Thoracic aorta (tissue), 2 donors: ENCODE results near the gene SFPQ. TPM values are rescaled to one million over a fixed set of nuclear protein-coding genes. Genes with fewer than 3 reads are reported as not detected.

Experiments
- ATAC-seq: fragments of 150-250 bp; one replicate; pipeline ENCODE4 v1.8.0; 2017; ENCODE audit warnings: low read depth; ENCODE audit not compliant: insufficient number of reproducible peaks, low FRiP score
- DNase-seq: peaks from one replicate; pipeline ENCODE4 v3.0.0-alpha.2; 2020; ENCODE audit warnings: low spot score
- H3K27ac ChIP-seq, 2 donors: fragments of 200-600 bp; sonication (generic); 1 replicate in 1 of 2; 2 replicates in 1 of 2; pipeline ENCODE4 v1.5.1; 2016; ENCODE audit warnings: mild to moderate bottlenecking in 2 of 2, moderate library complexity in 2 of 2
- H3K27me3 ChIP-seq: fragments of 200-600 bp; sonication (generic); replicated peaks from 2 replicates; pipeline ENCODE4 v1.6.0; 2016; ENCODE audit warnings: mild to moderate bottlenecking; ENCODE audit not compliant: insufficient read depth
- H3K36me3 ChIP-seq: fragments of 200-600 bp; sonication (generic); one replicate; pipeline ENCODE4 v1.5.1; 2016
- H3K4me1 ChIP-seq, 2 donors: fragments of 200-600 bp; sonication (generic); 1 replicate in 1 of 2; 2 replicates in 1 of 2; pipeline versions ENCODE4 v1.5.1 to v1.6.0; 2016; ENCODE audit warnings: low read depth in 2 of 2, mild to moderate bottlenecking in 1 of 2; ENCODE audit not compliant: control insufficient read depth in 1 of 2
- H3K4me3 ChIP-seq: fragments of 200-600 bp; sonication (generic); 2 replicates; pipeline ENCODE4 v1.5.1; 2016; ENCODE audit warnings: mild to moderate bottlenecking
- H3K9me3 ChIP-seq: fragments of 200-600 bp; sonication (generic); 2 replicates; pipeline ENCODE4 v1.5.1; 2016
- CTCF ChIP-seq: fragments of 200-600 bp; sonication (generic); IDR thresholded peaks from one replicate; pipeline ENCODE4 v1.5.1; 2019; ENCODE audit warnings: antibody characterized with exemption
- total RNA-seq, 2 donors: library from RNA; depleted of rRNA; stranded (reverse); fragments of >200 nt; gene quantifications; one replicate each; pipeline versions ENCODE4 v1.1.0 to v1.2.3, GENCODE V29; 2016

Gene SFPQ
- total RNA-seq, 2 donors from 2014 or later = 181 to 362 TPM

GRCh38 chr1:35178874-35179380 is 14.0 kb downstream of the SFPQ start:
- no peak overlapping the region for H3K27ac ChIP-seq
- no peak for TF ChIP-seq CTCF
- peaks cover 64% of the 10 kb centered on the region for H3K36me3 ChIP-seq
- H3K4me1 ChIP-seq = peaks cover 14 to 33% of the 10 kb centered on the region in 2 donors
- DNase-seq = no peak
- H3K4me3 ChIP-seq = no peak overlapping the region
- no peaks in the 10 kb centered on the region for H3K27me3 ChIP-seq
- ATAC-seq = no peak
- H3K9me3 ChIP-seq = no peaks in the 10 kb centered on the region

- Histone ChIP-seq H3K9me3 (no peaks in the 10 kb centered on the region), H3K36me3 (peaks cover 61% of the 10 kb centered on the region), H3K4me3 (no peak overlapping the region), H3K27ac (no peak overlapping the region), H3K27me3 (no peaks in the 10 kb centered on the region), H3K4me1 (peaks cover 14 to 27% of the 10 kb centered on the region in 2 donors)
- ATAC-seq (no peak), DNase-seq (no peak)
- TF ChIP-seq CTCF = no peak
These were observed 14.7 kb downstream of the SFPQ start for GRCh38 chr1:35178295-35178695.

DNA sequence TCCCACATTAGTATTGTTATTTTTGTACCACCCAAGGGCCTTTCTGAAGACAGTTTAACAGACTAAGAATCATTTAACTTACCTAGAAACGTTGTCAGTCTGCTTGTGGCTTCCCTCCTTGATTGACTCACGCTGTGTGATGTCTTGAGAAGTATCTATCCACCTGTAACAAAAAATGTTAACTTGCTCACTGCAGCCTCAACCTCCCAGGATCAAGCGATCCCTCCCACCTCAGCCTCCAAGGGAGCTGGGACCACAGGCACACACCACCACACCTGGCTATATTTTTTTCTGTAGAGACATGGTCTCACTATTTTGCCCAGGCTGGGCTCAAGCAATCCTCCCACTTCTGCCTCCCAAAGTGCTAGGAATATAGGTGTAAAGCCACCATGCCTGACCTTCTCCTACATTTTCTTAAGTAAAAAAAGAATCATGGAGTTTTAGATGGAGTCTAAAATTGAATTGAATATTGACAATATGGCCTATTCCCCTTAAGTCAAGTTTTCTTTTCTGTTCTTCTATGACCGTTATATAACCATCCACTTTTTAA is 15.6 kb downstream of the SFPQ start:
- Histone ChIP-seq H3K27ac (no peak overlapping the region), H3K9me3 (no peaks in the 10 kb centered on the region), H3K36me3 (peaks cover 51% of the 10 kb centered on the region), H3K4me3 (no peak overlapping the region), H3K27me3 (no peaks in the 10 kb centered on the region), H3K4me1 (peaks cover 14 to 25% of the 10 kb centered on the region in 2 donors)
- ATAC-seq (no peak), DNase-seq (no peak)
- TF ChIP-seq CTCF = no peak

- Histone ChIP-seq H3K9me3 (no peaks in the 10 kb centered on the region), H3K27me3 (no peaks in the 10 kb centered on the region), H3K36me3 (peaks cover 37% of the 10 kb centered on the region), H3K27ac (no peak overlapping the region), H3K4me1 (peaks cover 13 to 21% of the 10 kb centered on the region in 2 donors), H3K4me3 (no peak overlapping the region)
- ATAC-seq (no peak), DNase-seq (no peak)
- no peak for TF ChIP-seq CTCF
These were observed 17.3 kb downstream of the SFPQ start for GRCh38 chr1:35175602-35176001.

DNA sequence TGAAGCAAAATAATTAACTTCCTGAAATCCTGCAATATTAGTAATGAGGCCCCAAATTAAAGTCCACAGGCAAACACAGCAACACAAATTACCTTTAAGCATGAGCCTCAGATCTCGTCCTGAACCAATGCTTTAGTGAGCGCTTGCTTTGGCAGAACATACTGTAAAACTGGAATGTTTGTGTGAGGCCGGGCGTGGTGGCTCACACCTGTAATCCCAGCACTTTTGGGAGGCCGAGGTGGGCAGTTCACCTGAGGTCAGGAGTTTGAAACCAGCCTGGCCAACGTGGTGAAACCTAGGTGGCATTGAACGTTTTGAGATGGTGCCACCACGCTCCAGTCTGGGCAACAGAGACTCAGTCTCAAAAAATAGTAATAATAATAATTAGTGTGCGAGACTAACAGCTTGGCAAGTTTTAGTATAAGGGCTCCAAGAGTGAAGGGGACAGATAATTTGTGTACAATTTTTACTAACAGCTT is 17.8 kb downstream of the SFPQ start:
- Histone ChIP-seq H3K9me3 (no peaks in the 10 kb centered on the region), H3K4me3 (no peak overlapping the region), H3K27me3 (no peaks in the 10 kb centered on the region), H3K27ac (no peak overlapping the region), H3K4me1 (peaks cover 9 to 16% of the 10 kb centered on the region in 2 donors), H3K36me3 (peaks cover 32% of the 10 kb centered on the region)
- TF ChIP-seq CTCF = no peak
- no peak for DNase-seq
- ATAC-seq = no peak
